Glutamatergic neuron (in vitro differentiated cells): ENCODE measurements around the gene IFIT3. TPM values are rescaled to one million over a fixed set of nuclear protein-coding genes. Genes with fewer than 3 reads are reported as not detected.

Source experiments
- DNase-seq: peaks from one replicate; pipeline ENCODE4 v3.0.0; 2022
- H3K27ac Mint-ChIP-seq: one replicate; pipeline ENCODE4 v1.8.0; 2020; ENCODE audit warnings: mild to moderate bottlenecking, mixed read lengths, inconsistent platforms; ENCODE audit not compliant: unreplicated experiment
- H3K27me3 Mint-ChIP-seq: one replicate; pipeline ENCODE4 v1.8.0; 2020; ENCODE audit warnings: mild to moderate bottlenecking, moderate library complexity, mixed read lengths, inconsistent platforms; ENCODE audit not compliant: unreplicated experiment
- H3K36me3 Mint-ChIP-seq: one replicate; pipeline ENCODE4 v1.8.0; 2020; ENCODE audit warnings: mild to moderate bottlenecking, mixed read lengths, inconsistent platforms; ENCODE audit not compliant: unreplicated experiment
- H3K4me1 Mint-ChIP-seq: one replicate; pipeline ENCODE4 v1.8.0; 2020; ENCODE audit warnings: mild to moderate bottlenecking, low read depth, mixed read lengths, inconsistent platforms; ENCODE audit not compliant: unreplicated experiment
- H3K4me3 Mint-ChIP-seq: one replicate; pipeline ENCODE4 v1.8.0; 2020; ENCODE audit warnings: mild to moderate bottlenecking, mixed read lengths, inconsistent platforms; ENCODE audit not compliant: unreplicated experiment
- H3K9me3 Mint-ChIP-seq: one replicate; pipeline ENCODE4 v1.8.0; 2020; ENCODE audit warnings: mild to moderate bottlenecking, moderate library complexity, mixed read lengths, inconsistent platforms; ENCODE audit not compliant: unreplicated experiment
- CTCF ChIP-seq: fragments of 200-600 bp; sonication (generic); IDR thresholded peaks from one replicate; pipeline ENCODE4 v1.5.0; 2021; ENCODE audit not compliant: partially characterized antibody, unreplicated experiment
- total RNA-seq: library from RNA; stranded (reverse); fragmentation: NEBNext Ultra II Directional; extraction: Animal tissue kit (Norgen Biotek cat#: 25700); gene quantifications from one replicate; pipeline ENCODE4 v1.2.1, GENCODE V29; 2021; ENCODE audit not compliant: unreplicated experiment

The IFIT3 gene
- total RNA-seq, 1 donor from 2014 or later, result not detected

GRCh38 chr10:89306434-89307268 lies 21.1 kb upstream of the IFIT3 start:
- no peak for TF ChIP-seq CTCF
- no peak overlapping the region for H3K27ac Mint-ChIP-seq
- no peaks in the 10 kb centered on the region for H3K9me3 Mint-ChIP-seq
- no peaks in the 10 kb centered on the region for H3K36me3 Mint-ChIP-seq
- no peaks in the 10 kb centered on the region for H3K27me3 Mint-ChIP-seq
- no peak for DNase-seq
- no peak overlapping the region for H3K4me3 Mint-ChIP-seq
- no peaks in the 10 kb centered on the region for H3K4me1 Mint-ChIP-seq

GRCh38 chr10:89307269-89307577 lies 20.6 kb upstream of the IFIT3 start:
- Mint-ChIP-seq H3K4me3 (no peak overlapping the region), H3K4me1 (no peaks in the 10 kb centered on the region), H3K9me3 (no peaks in the 10 kb centered on the region), H3K36me3 (no peaks in the 10 kb centered on the region), H3K27ac (no peak overlapping the region), H3K27me3 (no peaks in the 10 kb centered on the region)
- no peak for TF ChIP-seq CTCF
- no peak for DNase-seq

- Mint-ChIP-seq H3K4me1 (no peaks in the 10 kb centered on the region), H3K27me3 (no peaks in the 10 kb centered on the region), H3K36me3 (no peaks in the 10 kb centered on the region), H3K4me3 (no peak overlapping the region), H3K9me3 (no peaks in the 10 kb centered on the region), H3K27ac (no peak overlapping the region)
- no peak for DNase-seq
- TF ChIP-seq CTCF, result no peak
These were observed 19.5 kb upstream of the IFIT3 start for GRCh38 chr10:89308266-89308665.

GRCh38 chr10:89308736-89309135 lies 19.1 kb upstream of the IFIT3 start:
- TF ChIP-seq CTCF, result no peak
- Mint-ChIP-seq H3K9me3 (no peaks in the 10 kb centered on the region), H3K27ac (no peak overlapping the region), H3K36me3 (no peaks in the 10 kb centered on the region), H3K27me3 (no peaks in the 10 kb centered on the region), H3K4me3 (no peak overlapping the region), H3K4me1 (no peaks in the 10 kb centered on the region)
- DNase-seq, result no peak

- Mint-ChIP-seq H3K9me3 (no peaks in the 10 kb centered on the region), H3K27me3 (no peaks in the 10 kb centered on the region), H3K4me3 (no peak overlapping the region), H3K36me3 (no peaks in the 10 kb centered on the region), H3K27ac (no peak overlapping the region), H3K4me1 (no peaks in the 10 kb centered on the region)
- DNase-seq, result no peak
- TF ChIP-seq CTCF, result no peak
These were observed 18.4 kb upstream of the IFIT3 start for GRCh38 chr10:89309156-89310055.
